Naive thymus-derived CD8-positive, alpha-beta T cell (primary cell): Measurements from ENCODE around the gene TUBB4A. TPM values are rescaled to one million over a fixed set of nuclear protein-coding genes. Genes with fewer than 3 reads are reported as not detected.

Experiments
- ATAC-seq, 2 donors: fragments of 150-1000 bp; cut with Tn5 transposase in 1 of 2; sonication (Bioruptor Pico), chemical (Tn5 transposase) in 1 of 2; 1 replicate in 1 of 2; 2 replicates in 1 of 2; pipeline ENCODE4 v1.10.0; 2021; ENCODE audit warnings: mild to moderate bottlenecking in 2 of 2, moderate library complexity in 2 of 2
- POLR2A ChIA-PET: fragments of 350-600 bp; sonication (Branson Sonifier 250); formaldehyde crosslinking; loops from one replicate; lab custom pipeline; 2021; ENCODE audit warnings: antibody characterized with exemption; lab: Charles Lee
- DNase-seq, 10 donors: peaks; one replicate each; pipeline versions ENCODE4 v3.0.0 to v3.0.0-alpha.2; 2020 to 2022
- H3K27ac Mint-ChIP-seq, 10 donors: one replicate each; pipeline ENCODE4 v1.8.0; 2020 to 2022; ENCODE audit warnings: mild to moderate bottlenecking in 10 of 10, mixed read lengths in 10 of 10, moderate library complexity in 4 of 10, inconsistent platforms in 1 of 10
- H3K27me3 Mint-ChIP-seq, 5 donors: one replicate each; pipeline ENCODE4 v1.8.0; 2021 to 2022; ENCODE audit warnings: mixed read lengths in 5 of 5
- H3K36me3 Mint-ChIP-seq, 3 donors: one replicate each; pipeline ENCODE4 v1.8.0; 2020 to 2022; ENCODE audit warnings: mixed read lengths in 3 of 3, mild to moderate bottlenecking in 2 of 3, inconsistent platforms in 1 of 3
- H3K4me1 Mint-ChIP-seq, 4 donors: one replicate each; pipeline ENCODE4 v1.8.0; 2021 to 2022; ENCODE audit warnings: mixed read lengths in 4 of 4
- H3K4me3 Mint-ChIP-seq, 10 donors: one replicate each; pipeline ENCODE4 v1.8.0; 2020 to 2022; ENCODE audit warnings: mild to moderate bottlenecking in 10 of 10, mixed read lengths in 10 of 10, moderate library complexity in 6 of 10, inconsistent platforms in 1 of 10
- H3K9me3 Mint-ChIP-seq, 9 donors: one replicate each; pipeline ENCODE4 v1.8.0; 2020 to 2022; ENCODE audit warnings: mixed read lengths in 9 of 9, mild to moderate bottlenecking in 3 of 9, inconsistent platforms in 1 of 9, moderate library complexity in 1 of 9
- polyA plus RNA-seq, 3 donors: library from polyadenylated mRNA; unstranded; fragments of 300-500 nt; fragmentation: Illumina TruSeq; gene quantifications; one replicate each; pipeline ENCODE4 v1.2.3, GENCODE V29; 2021
- total RNA-seq, 8 experiments: library from RNA in 2 of 8; stranded (reverse) in 2 of 8; gene quantifications; one replicate each; pipeline ENCODE4 v1.2.3 and lab custom pipeline; 2021 to 2026

Gene TUBB4A
- total and polyA plus RNA-seq, 5 experiments from 2014 or later, result 2.8 to 8.8 (median 7.3) TPM

DNA sequence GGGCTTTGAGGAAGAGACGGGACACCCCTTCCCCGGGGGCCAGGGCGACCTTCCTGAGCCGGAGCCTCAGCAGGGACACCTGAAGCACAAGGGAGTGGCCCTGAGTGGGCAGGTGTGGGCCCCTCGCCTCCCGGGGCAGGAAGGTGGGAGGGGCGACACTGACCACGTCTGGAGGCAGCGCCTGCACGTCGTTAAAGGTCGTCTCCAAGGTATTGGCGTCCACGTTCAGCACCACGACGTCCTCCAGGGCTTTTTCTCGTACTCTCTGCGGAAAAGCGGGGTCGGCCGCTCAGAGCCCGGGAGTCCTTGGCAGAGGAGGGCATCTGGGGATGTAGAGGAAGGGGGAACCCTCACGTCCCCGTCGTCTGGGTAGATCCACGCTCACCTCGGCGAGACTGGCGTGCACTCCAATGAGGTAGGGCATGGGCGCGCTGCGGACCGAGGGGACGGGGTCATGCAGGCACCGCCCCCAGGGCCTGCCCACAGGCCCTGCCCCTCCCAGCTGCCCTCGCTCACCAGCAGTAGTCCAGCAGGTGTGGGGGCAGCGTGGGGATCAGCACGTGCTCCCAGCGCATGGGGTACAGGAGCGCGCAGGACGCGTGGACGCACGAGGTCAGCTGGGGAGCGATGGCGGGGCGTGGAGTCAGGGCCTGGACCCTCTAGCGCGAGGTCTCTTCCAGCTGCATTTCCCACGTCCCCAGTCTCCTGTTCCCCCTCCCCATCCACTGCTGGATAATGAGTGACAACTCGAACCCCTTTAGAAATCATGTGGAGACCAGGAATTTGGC, 26.6 kb downstream of the TUBB4A start:
- Mint-ChIP-seq H3K27me3 (no peaks in the 10 kb centered on the region), H3K27ac (peak overlapping the region in 3 of 10 donors; percentile 58 to 68 (median 67)), H3K9me3 (no peaks in the 10 kb centered on the region), H3K36me3 (peaks cover 0 to 57% (median 0%) of the 10 kb centered on the region in 3 donors), H3K4me3 (no peak overlapping the region), H3K4me1 (peaks cover 6 to 23% (median 13%) of the 10 kb centered on the region in 4 donors)
- POLR2A ChIA-PET, result interaction anchor here (0.9 kb wide), 1 partner anchor 10 kb away, joined by 3 read pairs; no protein-coding TSS in a partner anchor
- DNase-seq (no peak), ATAC-seq (no peak)

DNA sequence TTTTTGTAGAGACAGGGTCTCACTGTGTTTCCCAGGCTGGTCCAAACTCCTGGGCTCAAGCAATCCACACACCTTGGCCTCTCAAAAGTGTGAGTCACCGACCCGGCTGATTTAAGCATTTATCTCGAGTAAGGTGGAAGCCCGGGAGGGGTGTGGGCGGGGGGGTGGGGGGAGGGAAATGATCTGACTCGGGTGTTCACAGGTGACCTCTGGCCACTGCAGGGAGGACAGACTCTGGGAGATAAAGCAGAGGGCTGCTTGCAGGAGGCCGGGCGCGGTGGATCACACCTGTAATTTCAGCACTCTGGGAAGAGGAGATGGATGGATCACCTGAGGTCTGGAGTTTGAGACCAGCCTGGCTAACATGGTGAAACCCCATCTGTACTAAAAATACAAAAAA, 28.5 kb downstream of the TUBB4A start:
- Mint-ChIP-seq H3K27me3 (no peaks in the 10 kb centered on the region), H3K36me3 (peaks cover 0 to 70% (median 1%) of the 10 kb centered on the region in 3 donors), H3K4me1 (peaks cover 0 to 8% (median 1%) of the 10 kb centered on the region in 4 donors), H3K4me3 (no peak overlapping the region), H3K27ac (peak overlapping the region in 4 of 10 donors; percentile 20 to 73 (median 43)), H3K9me3 (no peaks in the 10 kb centered on the region)
- DNase-seq (no peak), ATAC-seq (no peak)
- POLR2A ChIA-PET, result interaction anchor here (0.6 to 1.2 kb wide), 3 partner anchors 14 to 706 kb away, joined by 4 to 5 read pairs (median 4); partner anchors contain the start of gene SLC25A23

DNA sequence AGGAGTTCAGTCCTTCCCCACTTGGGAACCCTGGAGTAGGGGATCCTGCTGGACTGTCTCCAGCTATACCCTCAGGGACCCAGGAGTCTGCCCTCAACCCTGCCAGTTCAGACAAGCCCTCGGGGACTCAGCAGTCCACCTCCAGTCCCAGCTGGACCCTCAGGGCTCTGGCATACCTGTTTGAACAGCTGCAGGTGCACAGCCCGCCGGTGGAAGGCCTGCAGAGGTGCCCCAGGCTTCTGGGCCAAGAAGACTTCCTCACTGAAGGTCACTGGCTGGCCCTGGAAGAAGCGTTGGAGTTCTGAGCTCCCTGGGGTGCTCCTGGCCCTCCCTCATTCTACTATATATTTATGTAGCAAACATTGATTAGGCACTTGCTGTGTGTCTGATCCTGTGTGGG, 29.4 kb downstream of the TUBB4A start:
- POLR2A ChIA-PET, result interaction anchor here (0.5 to 1.4 kb wide), 6 partner anchors 13 to 718 kb away, joined by 3 to 7 read pairs (median 4); partner anchors contain the start of gene SLC25A23
- no peaks in the 10 kb centered on the region for H3K27me3 Mint-ChIP-seq
- no peak for DNase-seq
- peak overlapping the region in 1 of 10 donors; percentile 6 for H3K27ac Mint-ChIP-seq
- no peak for ATAC-seq
- H3K36me3 Mint-ChIP-seq, result peaks cover 0 to 74% (median 1%) of the 10 kb centered on the region in 3 donors
- no peak overlapping the region for H3K4me3 Mint-ChIP-seq
- H3K9me3 Mint-ChIP-seq, result no peaks in the 10 kb centered on the region
- H3K4me1 Mint-ChIP-seq, result peaks cover 0 to 8% (median 2%) of the 10 kb centered on the region in 4 donors

DNA sequence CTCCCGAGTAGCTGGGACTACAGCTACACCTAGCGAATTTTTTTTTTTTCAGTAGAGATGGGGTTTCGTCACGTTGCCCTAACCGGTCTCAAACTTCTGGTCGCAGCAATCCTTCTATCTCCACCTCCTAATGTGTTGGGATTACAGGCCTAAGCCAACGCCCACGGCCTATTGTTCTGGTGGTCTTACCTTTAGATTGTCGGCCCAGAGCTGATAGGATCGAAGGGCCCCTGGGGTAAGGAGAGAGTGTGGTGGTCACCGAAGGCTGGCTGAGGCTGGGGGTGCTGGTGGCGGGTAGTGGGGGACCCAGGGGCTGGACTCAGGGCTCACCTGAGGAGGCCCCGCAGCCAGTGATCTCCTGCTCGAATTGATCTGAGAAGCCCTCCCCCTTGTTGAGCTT, 31.0 kb downstream of the TUBB4A start:
- ATAC-seq (no peak), DNase-seq (no peak)
- no peaks in the 10 kb centered on the region for H3K27me3 Mint-ChIP-seq
- H3K27ac Mint-ChIP-seq, result peak overlapping the region in 1 of 10 donors; percentile 5
- H3K4me3 Mint-ChIP-seq, result no peak overlapping the region
- peaks cover 0 to 6% (median 3%) of the 10 kb centered on the region in 4 donors for H3K4me1 Mint-ChIP-seq
- H3K36me3 Mint-ChIP-seq, result peaks cover 0 to 70% (median 1%) of the 10 kb centered on the region in 3 donors
- POLR2A ChIA-PET, result interaction anchor here (0.5 kb wide), 1 partner anchor 601 kb away, joined by 3 read pairs; no protein-coding TSS in a partner anchor
- no peaks in the 10 kb centered on the region for H3K9me3 Mint-ChIP-seq

DNA sequence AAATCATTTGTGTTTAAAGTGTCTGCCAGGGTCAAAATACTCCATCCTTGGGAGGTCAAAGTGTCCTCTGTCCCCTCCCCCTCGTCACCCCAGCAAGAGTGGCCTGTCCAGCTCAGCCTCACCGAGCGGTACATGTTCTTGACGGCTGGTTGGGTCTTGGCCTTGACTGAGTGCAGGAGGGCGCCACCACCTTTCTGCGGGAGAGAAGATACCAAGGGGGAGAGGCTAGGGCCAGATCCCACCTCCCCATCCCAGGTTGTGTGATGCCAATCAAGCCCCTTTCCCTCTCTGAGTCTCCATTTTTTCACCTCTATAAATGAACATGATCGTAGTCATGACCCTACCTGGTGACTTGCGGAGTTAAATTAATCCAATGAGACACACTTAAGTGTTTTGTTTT, 31.9 kb downstream of the TUBB4A start:
- no peak for ATAC-seq
- H3K4me1 Mint-ChIP-seq, result peaks cover 2 to 9% (median 4%) of the 10 kb centered on the region in 4 donors
- DNase-seq, result no peak
- H3K36me3 Mint-ChIP-seq, result peaks cover 0 to 64% (median 1%) of the 10 kb centered on the region in 3 donors
- H3K9me3 Mint-ChIP-seq, result no peaks in the 10 kb centered on the region
- POLR2A ChIA-PET, result no interaction called here
- no peaks in the 10 kb centered on the region for H3K27me3 Mint-ChIP-seq
- H3K27ac Mint-ChIP-seq, result peak overlapping the region in 4 of 10 donors; percentile 40 to 79 (median 50)
- no peak overlapping the region for H3K4me3 Mint-ChIP-seq

DNA sequence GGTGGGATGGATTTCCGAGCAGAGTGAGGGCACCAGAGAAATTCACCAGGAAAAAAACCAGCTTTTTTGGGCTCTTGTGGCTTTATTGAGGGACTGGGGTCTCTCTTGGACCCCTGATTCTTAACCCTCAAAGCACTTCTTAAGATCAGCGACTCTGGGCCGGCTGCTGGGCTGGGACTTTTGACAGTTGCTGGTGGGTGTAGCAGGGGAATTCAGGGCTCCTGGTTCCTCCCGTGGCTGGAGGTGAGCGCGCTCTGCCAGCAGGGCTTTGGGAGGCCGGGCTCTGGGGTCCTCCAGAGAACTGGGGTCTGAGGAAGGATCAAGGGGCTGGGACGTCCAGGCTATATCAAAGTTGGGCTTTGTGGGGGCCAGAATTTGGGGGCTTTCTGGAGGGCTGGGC, 34.7 kb downstream of the TUBB4A start:
- no peak overlapping the region for H3K4me3 Mint-ChIP-seq
- H3K9me3 Mint-ChIP-seq, result no peaks in the 10 kb centered on the region
- H3K36me3 Mint-ChIP-seq, result peaks cover 0 to 40% (median 1%) of the 10 kb centered on the region in 3 donors
- POLR2A ChIA-PET, result interaction anchor here (0.6 to 1.2 kb wide), 3 partner anchors 14 to 1898 kb away, joined by 3 to 4 read pairs (median 3); partner anchors contain the start of gene DENND1C
- ATAC-seq (no peak), DNase-seq (no peak)
- H3K27me3 Mint-ChIP-seq, result no peaks in the 10 kb centered on the region
- peaks cover 8 to 18% (median 16%) of the 10 kb centered on the region in 4 donors for H3K4me1 Mint-ChIP-seq
- H3K27ac Mint-ChIP-seq, result peak overlapping the region in 3 of 10 donors; percentile 65 to 74 (median 74)

DNA sequence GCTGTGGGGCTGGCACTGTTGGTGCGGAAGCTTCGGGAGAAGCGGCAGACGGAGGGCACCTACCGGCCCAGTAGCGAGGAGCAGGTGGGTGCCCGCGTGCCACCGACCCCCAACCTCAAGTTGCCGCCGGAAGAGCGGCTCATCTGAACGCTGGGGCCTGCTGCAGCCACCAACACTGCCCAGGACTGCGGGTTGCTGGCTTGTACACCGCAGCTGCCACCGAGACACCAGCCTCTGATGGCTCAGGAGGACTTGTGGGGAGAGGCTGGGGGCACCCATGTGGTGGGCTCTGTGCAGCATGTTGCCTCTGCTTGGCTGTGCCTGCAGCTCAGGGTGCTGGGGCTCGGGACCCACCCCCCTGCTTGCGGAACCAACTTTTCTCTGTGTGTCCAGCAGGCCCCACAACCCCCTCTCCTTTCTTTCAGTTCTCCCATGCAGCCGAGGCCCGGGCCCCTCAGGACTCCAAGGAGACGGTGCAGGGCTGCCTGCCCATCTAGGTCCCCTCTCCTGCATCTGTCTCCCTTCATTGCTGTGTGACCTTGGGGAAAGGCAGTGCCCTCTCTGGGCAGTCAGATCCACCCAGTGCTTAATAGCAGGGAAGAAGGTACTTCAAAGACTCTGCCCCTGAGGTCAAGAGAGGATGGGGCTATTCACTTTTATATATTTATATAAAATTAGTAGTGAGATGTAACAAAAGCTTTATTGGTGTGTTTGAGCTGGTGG, 35.4 kb downstream of the TUBB4A start:
- Mint-ChIP-seq H3K27me3 (no peaks in the 10 kb centered on the region), H3K27ac (peak overlapping the region in 4 of 10 donors; percentile 48 to 85 (median 64)), H3K4me3 (peak overlapping the region in 1 of 10 donors; percentile 45), H3K36me3 (peaks cover 0 to 38% (median 1%) of the 10 kb centered on the region in 3 donors), H3K4me1 (peaks cover 8 to 22% (median 16%) of the 10 kb centered on the region in 4 donors), H3K9me3 (no peaks in the 10 kb centered on the region)
- POLR2A ChIA-PET, result interaction anchor here (0.6 to 1.2 kb wide), 3 partner anchors 15 to 1897 kb away, joined by 3 read pairs; partner anchors contain the start of genes CATSPERD and DENND1C
- ATAC-seq, result no peak
- DNase-seq, result no peak

DNA sequence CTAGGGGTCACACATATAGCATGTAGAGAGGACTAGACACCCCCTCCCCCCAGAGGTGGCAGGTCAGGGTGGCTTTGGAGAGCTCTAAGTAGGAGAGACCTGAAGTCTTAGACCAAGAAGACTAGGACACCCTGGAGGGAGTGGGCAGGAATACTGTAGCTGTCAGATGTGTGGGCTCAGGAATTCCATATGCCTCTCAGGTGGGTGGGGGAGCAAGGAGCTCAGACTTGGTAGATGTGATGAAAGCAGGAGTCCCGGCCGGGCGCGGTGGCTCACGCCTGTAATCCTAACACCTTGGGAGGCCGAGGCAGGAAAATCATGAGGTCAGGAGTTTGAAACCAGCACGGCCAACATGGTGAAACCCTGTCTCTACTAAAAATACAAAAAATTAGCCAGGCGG, 36.4 kb downstream of the TUBB4A start:
- DNase-seq (no peak), ATAC-seq (no peak)
- peak overlapping the region; percentile 52 to 86 (median 73) for H3K27ac Mint-ChIP-seq
- no peaks in the 10 kb centered on the region for H3K9me3 Mint-ChIP-seq
- POLR2A ChIA-PET, result interaction anchor here (0.6 to 2.5 kb wide), 5 partner anchors 10 to 42 kb away, joined by 3 to 10 read pairs (median 4); partner anchors contain the start of genes DENND1C and KHSRP
- H3K36me3 Mint-ChIP-seq, result peaks cover 0 to 30% (median 1%) of the 10 kb centered on the region in 3 donors
- H3K4me3 Mint-ChIP-seq, result peak overlapping the region in 3 of 10 donors; percentile 62 to 83 (median 66)
- H3K27me3 Mint-ChIP-seq, result no peaks in the 10 kb centered on the region
- peaks cover 8 to 26% (median 17%) of the 10 kb centered on the region in 4 donors for H3K4me1 Mint-ChIP-seq

DNA sequence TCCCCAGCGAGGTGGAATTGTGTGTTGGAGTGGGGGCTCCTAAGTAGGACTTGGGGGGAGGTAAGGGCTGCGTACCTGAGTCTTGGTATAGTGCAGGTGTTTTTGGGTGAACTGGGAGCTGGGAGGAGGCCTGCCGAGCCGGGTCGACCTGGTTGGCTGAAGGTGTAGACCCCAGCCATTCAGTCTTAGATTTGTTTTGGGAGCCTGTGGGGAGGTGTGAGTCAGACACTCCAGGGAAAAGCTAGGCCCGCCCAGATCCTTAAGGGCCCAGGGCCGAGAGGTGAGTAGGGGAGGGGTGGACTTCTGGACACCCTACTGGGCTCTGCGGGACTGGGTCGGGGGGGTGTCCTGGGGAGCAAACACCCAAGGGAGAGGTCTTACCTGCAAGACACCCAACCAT, 37.1 kb downstream of the TUBB4A start:
- Mint-ChIP-seq H3K27me3 (no peaks in the 10 kb centered on the region), H3K9me3 (no peaks in the 10 kb centered on the region), H3K27ac (peak overlapping the region; percentile 63 to 89 (median 85)), H3K4me3 (peak overlapping the region; percentile 56 to 83 (median 71)), H3K4me1 (peaks cover 12 to 30% (median 23%) of the 10 kb centered on the region in 4 donors), H3K36me3 (peaks cover 0 to 23% (median 0%) of the 10 kb centered on the region in 3 donors)
- DNase-seq (no peak), ATAC-seq (no peak)
- POLR2A ChIA-PET, result interaction anchor here (1.0 to 2.5 kb wide), 4 partner anchors 11 to 41 kb away, joined by 3 to 10 read pairs (median 5); partner anchors contain the start of genes DENND1C and KHSRP

DNA sequence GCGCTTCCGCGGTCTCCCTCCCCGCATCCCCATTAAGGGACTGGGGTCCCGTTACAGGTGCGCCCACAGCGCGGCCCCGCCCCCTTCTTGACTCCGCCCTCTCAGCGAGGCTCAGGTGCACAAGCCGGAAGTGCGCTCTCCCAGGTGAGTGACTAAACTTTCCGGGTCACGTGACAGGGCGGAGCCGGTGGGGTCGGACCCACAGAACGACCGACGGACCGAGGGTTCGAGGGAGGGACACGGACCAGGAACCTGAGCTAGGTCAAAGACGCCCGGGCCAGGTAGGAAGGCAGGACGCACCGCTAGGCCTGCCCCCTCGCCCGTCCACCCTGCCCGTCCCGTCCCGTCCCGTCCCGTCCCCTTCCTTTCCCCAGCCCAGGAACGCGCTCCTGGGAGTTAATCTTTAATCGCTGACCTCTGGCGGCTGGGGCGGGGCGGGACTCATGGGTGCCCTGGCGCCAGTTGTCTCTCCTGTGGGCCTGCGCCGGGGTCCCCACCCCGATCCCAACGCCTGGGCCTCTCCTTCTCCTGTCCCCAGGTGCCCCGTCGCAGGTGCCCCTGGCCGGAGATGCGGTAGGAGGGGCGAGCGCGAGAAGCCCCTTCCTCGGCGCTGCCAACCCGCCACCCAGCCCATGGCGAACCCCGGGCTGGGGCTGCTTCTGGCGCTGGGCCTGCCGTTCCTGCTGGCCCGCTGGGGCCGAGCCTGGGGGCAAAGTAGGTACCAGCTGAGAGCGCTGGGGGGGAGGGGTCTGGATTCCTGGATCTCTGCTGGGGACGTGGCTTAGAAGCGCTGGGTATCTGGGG, 37.8 kb downstream of the TUBB4A start, which contains the start of gene CRB3:
CRB3 (plus strand) TSS at position 202 of the 804 bp plus-strand sequence; CDS start at position 633, 431 bp downstream.
- DNase-seq (peak; percentile 30 to 84 (median 52)), ATAC-seq (no peak)
- Mint-ChIP-seq H3K4me3 (peak within 1 kb of the TSS; percentile 62 to 89 (median 76)), H3K9me3 (no peaks in the 10 kb centered on the region), H3K36me3 (peaks cover 0 to 18% (median 0%) of the 10 kb centered on the region in 3 donors), H3K27me3 (no peaks in the 10 kb centered on the region), H3K4me1 (peaks cover 14 to 32% (median 25%) of the 10 kb centered on the region in 4 donors), H3K27ac (peak within 1 kb of the TSS; percentile 63 to 92 (median 88))
- POLR2A ChIA-PET, result interaction anchor here (2.2 to 2.5 kb wide), 2 partner anchors 17 to 40 kb away, joined by 6 to 10 read pairs; partner anchors contain the start of genes DENND1C and KHSRP
